ENCODE measurements around the gene TMX1.

TMX1 gene

DNA sequence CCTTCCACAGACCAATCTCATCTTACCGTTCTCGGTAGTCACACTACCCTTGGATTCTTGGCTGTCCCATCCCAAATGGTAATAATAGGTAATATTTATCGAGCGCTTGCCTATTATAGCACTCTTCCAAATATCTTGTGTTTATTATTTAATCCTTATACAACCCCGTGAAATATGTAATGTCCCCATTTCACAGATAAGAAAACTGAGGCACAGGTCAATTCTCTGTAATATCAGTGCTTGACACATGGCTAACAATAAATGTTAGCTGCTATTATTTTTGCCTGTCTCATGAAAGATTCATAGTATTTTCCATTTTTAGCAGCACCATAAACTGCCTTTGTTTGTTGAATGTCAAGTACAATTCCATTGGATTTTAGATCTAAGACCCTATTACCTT, 4.5 kb downstream of the TMX1 start:
- Histone ChIP-seq H3K4me1 (ENCODE audit: control insufficient read depth, insufficient read depth, low read length) (peaks cover 14% of the 10 kb centered on the region), H3K4me3 (ENCODE audit: low read depth, low read length) (no peak overlapping the region), H3K36me3 (ENCODE audit: control insufficient read depth in 2 of 2, insufficient read depth in 1 of 2, low read length in 2 of 2) (peaks cover 31 to 50% of the 10 kb centered on the region in 2 experiments), H3K9me3 (ENCODE audit: control insufficient read depth, insufficient read depth, low read depth, low read length) (no peaks in the 10 kb centered on the region), H3K27ac (ENCODE audit: extremely low read depth, low read depth, low read length) (no peak overlapping the region)
- POLR2A ChIA-PET, result no interaction called here
- TF ChIP-seq ZFP37 (tag by site-specific recombination; IDR thresholded peaks at IDR 0.05) (no peak), ZBTB48 (tag by site-specific recombination; IDR thresholded peaks at IDR 0.05) (no peak), ZNF707 (tag by site-specific recombination; IDR thresholded peaks at IDR 0.05) (no peak), GLI2 (tag by site-specific recombination; IDR thresholded peaks at IDR 0.05; ENCODE audit: borderline replicate concordance, low read depth) (no peak), ZNF560 (tag by site-specific recombination; IDR thresholded peaks at IDR 0.05; ENCODE audit: borderline replicate concordance) (no peak), ZNF561 (tag by site-specific recombination; IDR thresholded peaks at IDR 0.05; ENCODE audit: borderline replicate concordance) (no peak), PBX3 (CRISPR knock-in tag; IDR thresholded peaks at IDR 0.05) (no peak), OSR2 (tag by site-specific recombination; IDR thresholded peaks at IDR 0.05) (no peak), ZNF768 (tag by site-specific recombination; IDR thresholded peaks at IDR 0.05) (no peak), ZNF639 (tag by site-specific recombination; IDR thresholded peaks at IDR 0.05) (no peak), SCRT1 (tag by site-specific recombination; IDR thresholded peaks at IDR 0.05; ENCODE audit: borderline replicate concordance) (no peak)
- TF ChIP-seq, protein P1, sequence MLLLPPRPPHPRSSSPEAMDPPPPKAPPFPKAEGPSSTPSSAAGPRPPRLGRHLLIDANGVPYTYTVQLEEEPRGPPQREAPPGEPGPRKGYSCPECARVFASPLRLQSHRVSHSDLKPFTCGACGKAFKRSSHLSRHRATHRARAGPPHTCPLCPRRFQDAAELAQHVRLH (tag by site-specific recombination; IDR thresholded peaks at IDR 0.05), result no peak
- CTCF ChIA-PET, result no interaction called here

- H3K4me3 ChIP-seq (ENCODE audit: low read depth, low read length), result no peak overlapping the region
- H3K9me3 ChIP-seq (ENCODE audit: control insufficient read depth, insufficient read depth, low read depth, low read length), result no peaks in the 10 kb centered on the region
- H3K4me1 ChIP-seq (ENCODE audit: control insufficient read depth, insufficient read depth, low read length), result peaks cover 14% of the 10 kb centered on the region
- ChIA-PET CTCF (interaction anchor here (0.6 kb wide), 1 partner anchor 1034 kb away, joined by 3 read pairs; no protein-coding TSS in a partner anchor), POLR2A (no interaction called here)
- peaks cover 41 to 64% of the 10 kb centered on the region in 2 experiments for H3K36me3 ChIP-seq (ENCODE audit: control insufficient read depth in 2 of 2, insufficient read depth in 1 of 2, low read length in 2 of 2)
- H3K27ac ChIP-seq (ENCODE audit: extremely low read depth, low read depth, low read length), result no peak overlapping the region
- TF ChIP-seq, protein P2, sequence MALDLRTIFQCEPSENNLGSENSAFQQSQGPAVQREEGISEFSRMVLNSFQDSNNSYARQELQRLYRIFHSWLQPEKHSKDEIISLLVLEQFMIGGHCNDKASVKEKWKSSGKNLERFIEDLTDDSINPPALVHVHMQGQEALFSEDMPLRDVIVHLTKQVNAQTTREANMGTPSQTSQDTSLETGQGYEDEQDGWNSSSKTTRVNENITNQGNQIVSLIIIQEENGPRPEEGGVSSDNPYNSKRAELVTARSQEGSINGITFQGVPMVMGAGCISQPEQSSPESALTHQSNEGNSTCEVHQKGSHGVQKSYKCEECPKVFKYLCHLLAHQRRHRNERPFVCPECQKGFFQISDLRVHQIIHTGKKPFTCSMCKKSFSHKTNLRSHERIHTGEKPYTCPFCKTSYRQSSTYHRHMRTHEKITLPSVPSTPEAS (tag by site-specific recombination; IDR thresholded peaks at IDR 0.05), result no peak
- no peak for TF ChIP-seq ZFP41 (tag by site-specific recombination; IDR thresholded peaks at IDR 0.05; ENCODE audit: borderline replicate concordance)
- TF ChIP-seq ZNF645 (tag by site-specific recombination; IDR thresholded peaks at IDR 0.05), result no peak
- TF ChIP-seq ZNF23 (tag by site-specific recombination; IDR thresholded peaks at IDR 0.05; ENCODE audit: borderline replicate concordance), result no peak
- TF ChIP-seq WT1 (tag by site-specific recombination; IDR thresholded peaks at IDR 0.05), result no peak
- TF ChIP-seq, protein P3, sequence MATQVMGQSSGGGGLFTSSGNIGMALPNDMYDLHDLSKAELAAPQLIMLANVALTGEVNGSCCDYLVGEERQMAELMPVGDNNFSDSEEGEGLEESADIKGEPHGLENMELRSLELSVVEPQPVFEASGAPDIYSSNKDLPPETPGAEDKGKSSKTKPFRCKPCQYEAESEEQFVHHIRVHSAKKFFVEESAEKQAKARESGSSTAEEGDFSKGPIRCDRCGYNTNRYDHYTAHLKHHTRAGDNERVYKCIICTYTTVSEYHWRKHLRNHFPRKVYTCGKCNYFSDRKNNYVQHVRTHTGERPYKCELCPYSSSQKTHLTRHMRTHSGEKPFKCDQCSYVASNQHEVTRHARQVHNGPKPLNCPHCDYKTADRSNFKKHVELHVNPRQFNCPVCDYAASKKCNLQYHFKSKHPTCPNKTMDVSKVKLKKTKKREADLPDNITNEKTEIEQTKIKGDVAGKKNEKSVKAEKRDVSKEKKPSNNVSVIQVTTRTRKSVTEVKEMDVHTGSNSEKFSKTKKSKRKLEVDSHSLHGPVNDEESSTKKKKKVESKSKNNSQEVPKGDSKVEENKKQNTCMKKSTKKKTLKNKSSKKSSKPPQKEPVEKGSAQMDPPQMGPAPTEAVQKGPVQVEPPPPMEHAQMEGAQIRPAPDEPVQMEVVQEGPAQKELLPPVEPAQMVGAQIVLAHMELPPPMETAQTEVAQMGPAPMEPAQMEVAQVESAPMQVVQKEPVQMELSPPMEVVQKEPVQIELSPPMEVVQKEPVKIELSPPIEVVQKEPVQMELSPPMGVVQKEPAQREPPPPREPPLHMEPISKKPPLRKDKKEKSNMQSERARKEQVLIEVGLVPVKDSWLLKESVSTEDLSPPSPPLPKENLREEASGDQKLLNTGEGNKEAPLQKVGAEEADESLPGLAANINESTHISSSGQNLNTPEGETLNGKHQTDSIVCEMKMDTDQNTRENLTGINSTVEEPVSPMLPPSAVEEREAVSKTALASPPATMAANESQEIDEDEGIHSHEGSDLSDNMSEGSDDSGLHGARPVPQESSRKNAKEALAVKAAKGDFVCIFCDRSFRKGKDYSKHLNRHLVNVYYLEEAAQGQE (tag by site-specific recombination; IDR thresholded peaks at IDR 0.05), result no peak
- no peak for TF ChIP-seq ZSCAN30 (tag by site-specific recombination; IDR thresholded peaks at IDR 0.05)
- TF ChIP-seq, protein P4, sequence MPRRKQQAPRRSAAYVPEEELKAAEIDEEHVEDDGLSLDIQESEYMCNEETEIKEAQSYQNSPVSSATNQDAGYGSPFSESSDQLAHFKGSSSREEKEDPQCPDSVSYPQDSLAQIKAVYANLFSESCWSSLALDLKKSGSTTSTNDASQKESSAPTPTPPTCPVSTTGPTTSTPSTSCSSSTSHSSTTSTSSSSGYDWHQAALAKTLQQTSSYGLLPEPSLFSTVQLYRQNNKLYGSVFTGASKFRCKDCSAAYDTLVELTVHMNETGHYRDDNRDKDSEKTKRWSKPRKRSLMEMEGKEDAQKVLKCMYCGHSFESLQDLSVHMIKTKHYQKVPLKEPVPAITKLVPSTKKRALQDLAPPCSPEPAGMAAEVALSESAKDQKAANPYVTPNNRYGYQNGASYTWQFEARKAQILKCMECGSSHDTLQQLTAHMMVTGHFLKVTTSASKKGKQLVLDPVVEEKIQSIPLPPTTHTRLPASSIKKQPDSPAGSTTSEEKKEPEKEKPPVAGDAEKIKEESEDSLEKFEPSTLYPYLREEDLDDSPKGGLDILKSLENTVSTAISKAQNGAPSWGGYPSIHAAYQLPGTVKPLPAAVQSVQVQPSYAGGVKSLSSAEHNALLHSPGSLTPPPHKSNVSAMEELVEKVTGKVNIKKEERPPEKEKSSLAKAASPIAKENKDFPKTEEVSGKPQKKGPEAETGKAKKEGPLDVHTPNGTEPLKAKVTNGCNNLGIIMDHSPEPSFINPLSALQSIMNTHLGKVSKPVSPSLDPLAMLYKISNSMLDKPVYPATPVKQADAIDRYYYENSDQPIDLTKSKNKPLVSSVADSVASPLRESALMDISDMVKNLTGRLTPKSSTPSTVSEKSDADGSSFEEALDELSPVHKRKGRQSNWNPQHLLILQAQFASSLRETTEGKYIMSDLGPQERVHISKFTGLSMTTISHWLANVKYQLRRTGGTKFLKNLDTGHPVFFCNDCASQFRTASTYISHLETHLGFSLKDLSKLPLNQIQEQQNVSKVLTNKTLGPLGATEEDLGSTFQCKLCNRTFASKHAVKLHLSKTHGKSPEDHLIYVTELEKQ (tag by site-specific recombination; IDR thresholded peaks at IDR 0.05; ENCODE audit: borderline replicate concordance), result no peak
- no peak for TF ChIP-seq ZNF112 (tag by site-specific recombination; IDR thresholded peaks at IDR 0.05)
- TF ChIP-seq ZNF510 (tag by site-specific recombination; IDR thresholded peaks at IDR 0.05; ENCODE audit: insufficient replicate concordance), result no peak
- no peak for TF ChIP-seq ZNF791 (tag by site-specific recombination; IDR thresholded peaks at IDR 0.05)
These were observed 6.0 kb downstream of the TMX1 start for GRCh38 chr14:51246032-51246431.

Data from HEK293 (cell line).